ENCODE data around the gene MMP11.

- TF ChIP-seq POLR2A (IDR thresholded peaks at IDR 0.05) (no peak), CTCF (IDR thresholded peaks at IDR 0.05) (no peak), POLR2AphosphoS5 (IDR thresholded peaks at IDR 0.05) (no peak), EP300 (IDR thresholded peaks at IDR 0.05) (no peak)
Measured at GRCh38 chr22:23782703-23783102, 10.1 kb downstream of the MMP11 start.
